ENCODE results near the gene CPEB1. TPM values are rescaled to one million over a fixed set of nuclear protein-coding genes. Genes with fewer than 3 reads are reported as not detected.

The CPEB1 gene
- polyA plus RNA-seq, 2 of the 4 experiments (the other 2 are of a cell fraction), result 2.7 to 7.0 TPM

GRCh38 chr15:82548700-82549099, 98.5 kb downstream of the CPEB1 start:
- no peak for FAIRE-seq
- POLR2A ChIA-PET, result interaction anchor here (0.8 kb wide), 1 partner anchor 8 kb away, joined by 3 read pairs; the partner anchor contains the start of gene RPS17

GRCh38 chr15:82545478-82545877, 101.7 kb downstream of the CPEB1 start:
- ChIA-PET CTCF (interaction anchor here (0.6 kb wide), 1 partner anchor 210 kb away, joined by 3 read pairs; no protein-coding TSS in a partner anchor), POLR2A (no interaction called here)

More at GRCh38 chr15:82548700-82549099, 98.5 kb downstream of the CPEB1 start:
- Histone ChIP-seq H3K27ac (no peak overlapping the region), H3K4me1 (no peaks in the 10 kb centered on the region), H3K4me3 (no peak overlapping the region), H3K4me2 (no peak overlapping the region), H3K9me3 (no peaks in the 10 kb centered on the region)
- TF ChIP-seq KDM1A (IDR thresholded peaks at IDR 0.05; ENCODE audit: low read depth) (no peak), ELK1 (IDR thresholded peaks at IDR 0.05; ENCODE audit: low read depth, low read length) (no peak), HOXB5 (CRISPR knock-in tag; IDR thresholded peaks at IDR 0.05) (no peak), NR3C1 (IDR thresholded peaks at IDR 0.05) (no peak)
- WGBS (ENCODE audit: missing lambda C conversion rate), result 86% methylated on average over 2 of the region's 2 CpGs
- DNase-seq (ENCODE audit: low read depth in 1 of 2, low spot score in 1 of 2) (no peak), ATAC-seq (no peak)
- CTCF ChIA-PET, result interaction anchor here (0.6 to 1.8 kb wide), 5 partner anchors 8 to 1545 kb away, joined by 3 to 12 read pairs (median 3); partner anchors contain the start of gene RPS17

GRCh38 chr15:82545002-82545401, 102.2 kb downstream of the CPEB1 start:
- Histone ChIP-seq H3K9me3 (no peaks in the 10 kb centered on the region), H3K27ac (no peak overlapping the region), H3K4me3 (no peak overlapping the region), H3K4me2 (no peak overlapping the region), H3K4me1 (peaks cover 3% of the 10 kb centered on the region; the same call in 1 of the 3 replicates)
- FAIRE-seq (no peak), DNase-seq (ENCODE audit: low read depth in 1 of 2, low spot score in 1 of 2) (no peak), ATAC-seq (no peak)
- CTCF ChIA-PET, result interaction anchor here (8.3 kb wide), 1 partner anchor 15 kb away, joined by 108 read pairs; no protein-coding TSS in a partner anchor
- no peak for TF ChIP-seq FOSB (CRISPR knock-in tag; IDR thresholded peaks at IDR 0.05)
- no peak for TF ChIP-seq EHF (CRISPR knock-in tag; IDR thresholded peaks at IDR 0.05)
- no peak for TF ChIP-seq HMGXB4 (CRISPR knock-in tag; IDR thresholded peaks at IDR 0.05; ENCODE audit: borderline replicate concordance)
- no peak for TF ChIP-seq ATOH8 (CRISPR knock-in tag; IDR thresholded peaks at IDR 0.05; ENCODE audit: low read depth)
- TF ChIP-seq ZSCAN20 (CRISPR knock-in tag; IDR thresholded peaks at IDR 0.05), result no peak
- TF ChIP-seq GATA3 (IDR thresholded peaks at IDR 0.05; ENCODE audit: borderline replicate concordance), result no peak
- TF ChIP-seq RCOR1 (IDR thresholded peaks at IDR 0.05; ENCODE audit: low read depth, low read length), result no peak
- WGBS (ENCODE audit: missing lambda C conversion rate), result 39% methylated on average over 3 of the region's 3 CpGs
- POLR2A ChIA-PET, result no interaction called here

More at GRCh38 chr15:82545478-82545877, 101.7 kb downstream of the CPEB1 start:
- no peak for ATAC-seq
- Histone ChIP-seq H3K9me3 (no peaks in the 10 kb centered on the region), H3K4me1 (peaks cover 3% of the 10 kb centered on the region; the same call in 1 of the 3 replicates), H3K27ac (no peak overlapping the region), H3K4me3 (no peak overlapping the region), H3K4me2 (no peak overlapping the region)
- TF ChIP-seq MAX (IDR thresholded peaks at IDR 0.05) (no peak), USF2 (IDR thresholded peaks at IDR 0.05) (no peak), POLR2A (IDR thresholded peaks at IDR 0.05; ENCODE audit: low read length) (no peak), CBX2 (IDR thresholded peaks at IDR 0.05; ENCODE audit: borderline replicate concordance, low read depth) (no peak), CHD4 (IDR thresholded peaks at IDR 0.05; ENCODE audit: borderline replicate concordance) (no peak), CBX8 (IDR thresholded peaks at IDR 0.05) (no peak), FOSB (CRISPR knock-in tag; IDR thresholded peaks at IDR 0.05) (no peak), RARB (CRISPR knock-in tag; IDR thresholded peaks at IDR 0.05) (no peak), HOXB5 (CRISPR knock-in tag; IDR thresholded peaks at IDR 0.05) (no peak), HMGXB4 (CRISPR knock-in tag; IDR thresholded peaks at IDR 0.05; ENCODE audit: borderline replicate concordance) (no peak)
- WGBS (ENCODE audit: missing lambda C conversion rate), result 58% methylated on average over 6 of the region's 6 CpGs
- no peak for FAIRE-seq
- no peak for DNase-seq (ENCODE audit: low read depth in 1 of 2, low spot score in 1 of 2)

All from A549 (cell line).